Stimulated activated CD4-positive, alpha-beta T cell treated with anti-CD3 and anti-CD28 coated beads, Interleukin-4, amount 100 ng/mL, for 24 hours (primary cell): ENCODE data around the gene TMSB4Y.

Experiments
- DNase-seq: peaks from one replicate; pipeline ENCODE4 v3.0.0-alpha.2; 2020

Gene TMSB4Y

GRCh38 chrY:13703568-13703968 is at the start of gene TMSB4Y:
Gene TMSB4Y (plus strand): TSS chrY:13703899.
- peak; percentile 69 for DNase-seq

DNA sequence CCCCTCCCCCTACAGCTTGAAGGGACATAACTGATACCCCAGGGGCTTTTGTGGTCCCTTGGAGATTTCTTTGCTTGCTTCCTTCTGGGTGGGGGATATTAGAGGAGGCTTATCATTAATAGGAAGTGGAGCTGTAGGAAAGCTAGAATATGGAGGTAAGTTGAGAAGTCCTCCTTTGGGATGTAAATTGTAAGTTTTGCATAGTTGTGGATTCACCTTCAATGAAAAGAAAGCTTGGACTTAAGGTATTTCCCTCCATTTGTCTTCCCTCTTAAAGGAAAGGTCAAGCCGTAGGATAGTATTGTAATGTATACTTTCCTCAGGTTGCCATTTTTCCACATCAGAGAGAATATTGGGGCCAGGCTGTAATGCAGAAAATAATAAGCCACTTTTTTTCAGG is 39.5 kb upstream of the TMSB4Y start:
- DNase-seq, result no peak

DNA sequence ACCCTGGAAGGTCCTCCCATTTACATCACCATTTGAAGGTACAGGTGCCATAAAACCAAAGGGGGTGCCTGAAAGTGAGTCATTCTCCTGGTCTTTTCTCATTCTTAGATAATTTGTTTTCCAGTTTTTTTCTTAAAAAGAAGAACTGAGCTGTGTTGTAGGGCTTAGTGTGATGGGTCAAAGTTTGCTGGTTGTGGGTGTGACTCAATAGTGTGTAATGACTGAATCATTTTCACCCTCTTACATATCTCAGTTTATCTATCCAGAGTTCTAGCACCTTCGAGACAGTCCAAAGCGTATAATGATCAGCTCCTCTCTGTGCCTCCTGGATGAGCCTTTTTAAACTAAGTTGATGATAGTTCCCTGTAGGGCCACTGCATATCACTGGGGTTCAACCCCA is 32.6 kb upstream of the TMSB4Y start:
- DNase-seq, result no peak

DNA sequence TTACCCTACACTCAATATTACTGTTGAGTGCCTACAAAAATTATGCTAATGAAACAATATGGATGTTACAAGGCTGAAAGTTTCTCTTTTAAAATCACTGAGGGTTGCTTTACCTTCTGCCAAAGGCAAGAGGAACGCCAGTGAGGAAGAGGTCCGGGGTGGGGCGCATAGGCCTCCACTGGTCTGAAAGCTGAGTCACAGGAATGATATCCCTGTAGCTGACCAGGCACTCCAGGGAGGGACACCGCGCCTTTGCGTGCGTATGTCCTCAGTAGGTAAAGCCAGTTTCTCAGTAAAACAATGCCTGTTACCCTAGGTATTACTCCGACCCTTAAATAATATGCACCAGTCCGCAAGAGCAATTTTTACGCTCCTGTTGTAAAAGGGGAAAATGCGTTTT is 1.4 kb upstream of the TMSB4Y start:
- DNase-seq, result no peak

DNA sequence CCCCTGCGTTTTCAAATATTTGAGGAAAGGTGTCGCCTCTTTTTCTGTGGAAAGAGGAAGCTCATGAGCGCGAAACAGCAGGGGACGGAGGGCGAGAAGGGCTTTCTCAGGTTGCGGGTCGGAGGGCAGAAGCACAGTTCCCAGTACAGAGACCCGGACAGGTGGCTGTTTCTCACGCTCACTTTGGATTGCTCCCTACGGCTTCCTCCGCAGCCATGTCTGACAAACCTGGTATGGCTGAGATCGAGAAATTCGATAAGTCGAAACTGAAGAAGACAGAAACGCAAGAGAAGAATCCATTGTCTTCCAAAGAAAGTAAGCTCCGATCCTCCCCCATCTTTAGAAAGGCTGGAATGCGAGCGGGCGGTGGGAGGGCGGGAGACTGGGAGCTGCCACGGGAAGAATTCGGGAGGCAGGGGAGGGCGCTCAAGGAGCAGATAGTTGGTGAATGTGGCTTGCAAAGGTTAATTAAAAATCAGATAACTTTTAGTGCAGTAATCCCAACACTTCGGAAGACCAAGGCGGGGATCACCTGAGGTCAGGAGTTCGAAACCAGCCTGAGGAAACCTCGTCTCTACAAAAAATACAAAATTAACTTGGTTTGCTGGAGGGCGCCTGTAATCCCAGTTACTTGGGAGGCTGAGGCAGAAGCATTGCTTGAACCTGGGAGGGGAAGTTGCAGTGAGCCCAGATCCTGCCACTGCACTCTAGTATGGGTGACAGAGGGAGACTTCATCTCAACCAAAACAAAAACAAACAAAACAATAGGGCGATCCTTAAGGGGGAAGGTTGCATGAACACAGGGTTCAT is 627 bp downstream of the TMSB4Y start:
- DNase-seq, result peak; percentile 11

GRCh38 chrY:13705197-13705596 is 1.5 kb downstream of the TMSB4Y start:
- DNase-seq, result no peak

- no peak for DNase-seq
These were observed 4.3 kb downstream of the TMSB4Y start for GRCh38 chrY:13708038-13708437.

DNA sequence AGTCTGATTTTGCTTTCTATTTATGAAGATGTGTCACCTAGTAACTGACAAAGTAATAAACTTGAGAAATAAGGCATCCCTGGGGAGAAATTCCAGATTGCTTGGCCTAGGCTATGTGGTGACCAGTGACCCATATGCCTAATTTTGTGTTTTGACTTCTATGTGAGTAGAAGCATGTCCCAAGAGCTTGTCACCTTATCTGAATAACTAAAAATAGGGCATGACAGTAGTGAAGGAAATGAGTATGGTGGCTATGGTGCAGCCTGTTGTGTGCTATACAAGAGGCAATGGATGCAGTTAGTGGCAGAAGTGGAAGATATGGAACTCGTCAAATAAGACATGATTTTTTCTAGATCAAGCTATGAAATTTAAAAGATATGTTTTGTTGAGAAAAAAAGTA is 15.3 kb downstream of the TMSB4Y start:
- DNase-seq, result no peak

GRCh38 chrY:13729517-13729916 is 25.8 kb downstream of the TMSB4Y start:
- no peak for DNase-seq

- peak; percentile 22 for DNase-seq
These were observed 34.9 kb downstream of the TMSB4Y start for GRCh38 chrY:13738618-13739017.

- peak; percentile 36 for DNase-seq
These were observed 47.8 kb downstream of the TMSB4Y start for GRCh38 chrY:13751289-13752071.

DNA sequence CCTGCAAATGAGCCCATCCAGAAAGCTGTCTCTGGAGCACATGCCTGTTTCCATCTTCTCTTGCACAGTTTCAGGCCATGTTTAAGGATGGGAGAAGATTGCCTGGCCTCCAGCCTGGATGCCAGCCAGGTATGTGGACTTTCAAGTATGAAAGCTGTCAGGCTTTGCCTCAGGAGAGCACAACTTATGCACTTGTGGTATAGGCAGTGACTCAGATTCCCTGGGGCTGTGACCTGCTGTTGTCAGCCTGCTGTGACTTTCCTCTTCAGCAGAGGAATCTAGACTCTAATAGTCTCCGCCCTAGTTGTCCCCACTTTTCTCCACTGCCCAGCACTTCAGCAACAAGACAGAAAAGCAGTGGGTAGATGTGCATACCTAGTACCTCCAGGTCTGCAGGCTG is 51.0 kb downstream of the TMSB4Y start:
- no peak for DNase-seq
